K562 (cell line): ENCODE data around the gene KCNH2. TPM values are rescaled to one million over a fixed set of nuclear protein-coding genes. Genes with fewer than 3 reads are reported as not detected.

Experiments
- ARID2 ChIP-seq: fragments of 450-650 bp; IDR thresholded peaks from 2 replicates; pipeline ENCODE4 v1.6.1; 2017; ENCODE audit warnings: antibody characterized with exemption, mild to moderate bottlenecking
- ATF2 ChIP-seq: sonication (generic); formaldehyde crosslinking; IDR thresholded peaks from 2 replicates; pipeline ENCODE4 v1.8.1; 2022; ENCODE audit warnings: missing genetic modification reagents
- CBFA2T2 ChIP-seq: fragments of 450-650 bp; conservative IDR thresholded peaks from 2 replicates; pipeline ENCODE4 v1.6.1; 2017; ENCODE audit warnings: mild to moderate bottlenecking
- CEBPG ChIP-seq, 3 experiments: fragments of 200-800 bp in 1 of 3; sonication (Bioruptor generic) in 1 of 3; sonication (generic) in 1 of 3; formaldehyde crosslinking in 1 of 3; IDR thresholded peaks in 2 of 3; conservative IDR thresholded peaks in 1 of 3; 2 replicates each; pipeline versions ENCODE4 v1.6.1 to v1.8.0; 2016 to 2022; ENCODE audit warnings: missing compliant biosample characterization in 2 of 3, missing genetic modification characterization in 2 of 3, mild to moderate bottlenecking in 1 of 3, missing genetic modification reagents in 1 of 3
- CHD2 ChIP-seq: IDR thresholded peaks from 2 replicates; pipeline ENCODE4 v1.6.1; 2011; ENCODE audit warnings: low read depth, low read length
- KDM4B ChIP-seq, 2 experiments: fragments of 450-650 bp in 1 of 2; sonication (generic) in 1 of 2; IDR thresholded peaks; 2 replicates each; pipeline ENCODE4 v1.6.1; 2016 to 2017; ENCODE audit warnings: borderline replicate concordance in 2 of 2, antibody characterized with exemption in 1 of 2, low read depth in 1 of 2, mild to moderate bottlenecking in 1 of 2
- KLF6 ChIP-seq: fragments of 250-450 bp; sonication (Bioruptor Pico); IDR thresholded peaks from 2 replicates; pipeline ENCODE4 v1.4.0; 2020; ENCODE audit warnings: mild to moderate bottlenecking, moderate library complexity, borderline replicate concordance
- MIER1 ChIP-seq: fragments of 450-650 bp; IDR thresholded peaks from 2 replicates; pipeline ENCODE4 v1.6.1; 2016; ENCODE audit warnings: antibody characterized with exemption, mild to moderate bottlenecking, low read depth
- NFIC ChIP-seq: fragments of 450-650 bp; IDR thresholded peaks from 2 replicates; pipeline ENCODE4 v1.6.1; 2017; ENCODE audit warnings: mild to moderate bottlenecking, inconsistent platforms
- POLR2A ChIP-seq: fragments of 450-650 bp; conservative IDR thresholded peaks from 2 replicates; pipeline ENCODE4 v1.6.1; 2016
- PURB ChIP-seq: sonication (generic); formaldehyde crosslinking; IDR thresholded peaks from 2 replicates; pipeline ENCODE4 v1.9.0; 2021; ENCODE audit warnings: low read depth, mild to moderate bottlenecking, missing genetic modification reagents
- RFX7 ChIP-seq: fragments of 250-450 bp; sonication (Bioruptor Pico); IDR thresholded peaks from 2 replicates; pipeline ENCODE4 v1.5.1; 2021; ENCODE audit warnings: mild to moderate bottlenecking
- SLC30A9 ChIP-seq: fragments of 250-450 bp; sonication (Bioruptor Pico); IDR thresholded peaks from 2 replicates; pipeline ENCODE4 v1.8.0; 2022; ENCODE audit warnings: mild to moderate bottlenecking, moderate library complexity
- TARDBP ChIP-seq: fragments of 450-650 bp; IDR thresholded peaks from 2 replicates; pipeline ENCODE4 v1.6.1; 2016
- ZBED1 ChIP-seq: IDR thresholded peaks from 2 replicates; pipeline ENCODE4 v1.6.1; 2014
- ZBTB26 ChIP-seq: fragments of 450-650 bp; formaldehyde crosslinking; IDR thresholded peaks from 2 replicates; pipeline ENCODE4 v1.4.0; 2022; ENCODE audit warnings: missing genetic modification characterization
- ZBTB34 ChIP-seq: fragments of 250-450 bp; sonication (Bioruptor Pico); IDR thresholded peaks from 2 replicates; pipeline ENCODE4 v1.8.0; 2021; ENCODE audit warnings: mild to moderate bottlenecking, moderate library complexity
- ZNF212 ChIP-seq: fragments of 450-650 bp; formaldehyde crosslinking; IDR thresholded peaks from 2 replicates; pipeline ENCODE4 v1.4.0; 2020; ENCODE audit warnings: mild to moderate bottlenecking
- ZNF511 ChIP-seq: sonication (generic); formaldehyde crosslinking; IDR thresholded peaks from 2 replicates; pipeline ENCODE4 v1.8.0; 2022; ENCODE audit warnings: mild to moderate bottlenecking, missing genetic modification reagents
- ZNF551 ChIP-seq: fragments of 250-450 bp; sonication (Bioruptor Pico); IDR thresholded peaks from 2 replicates; pipeline ENCODE4 v1.5.0; 2021; ENCODE audit warnings: mild to moderate bottlenecking, moderate library complexity
- polyA plus RNA-seq, 8 experiments: library from polyadenylated mRNA; depleted of rRNA in 4 of 8; stranded (reverse) in 5 of 8; unstranded in 3 of 8; fragments of >200 nt; fragmentation: Nextera tagmentation in 2 of 8; fragmentation: Illumina TruSeq in 1 of 8; extraction: Ambion mirVana in 2 of 8; extraction: Trizol in 1 of 8; gene quantifications; 2 replicates each; pipeline versions ENCODE4 v1.2.1 to v1.2.3, GENCODE V29; 2011 to 2014; ENCODE audit warnings: inconsistent platforms in 1 of 8, missing spikeins in 1 of 8
- total RNA-seq, 7 experiments: library from RNA; depleted of rRNA in 6 of 7; stranded (reverse); fragments of >200 nt in 6 of 7; fragmentation: Illumina TruSeq in 2 of 7; extraction: Trizol in 2 of 7; gene quantifications; 2 replicates each; pipeline versions ENCODE4 v1.2.1 to v1.2.3, GENCODE V29; 2011 to 2021; ENCODE audit warnings: low replicate concordance in 1 of 7
- TF ChIP-seq, protein P1 (sequence below): fragments of 200-800 bp; sonication (Bioruptor generic); IDR thresholded peaks from 2 replicates; pipeline ENCODE4 v1.6.1; 2017; ENCODE audit warnings: missing genetic modification characterization, missing compliant biosample characterization

Gene KCNH2
- total and polyA plus RNA-seq, 9 of the 15 experiments (the other 6 are each of a cell fraction or from before 2014, with no cell fraction given): 18.1 to 368 (median 218) TPM

DNA sequence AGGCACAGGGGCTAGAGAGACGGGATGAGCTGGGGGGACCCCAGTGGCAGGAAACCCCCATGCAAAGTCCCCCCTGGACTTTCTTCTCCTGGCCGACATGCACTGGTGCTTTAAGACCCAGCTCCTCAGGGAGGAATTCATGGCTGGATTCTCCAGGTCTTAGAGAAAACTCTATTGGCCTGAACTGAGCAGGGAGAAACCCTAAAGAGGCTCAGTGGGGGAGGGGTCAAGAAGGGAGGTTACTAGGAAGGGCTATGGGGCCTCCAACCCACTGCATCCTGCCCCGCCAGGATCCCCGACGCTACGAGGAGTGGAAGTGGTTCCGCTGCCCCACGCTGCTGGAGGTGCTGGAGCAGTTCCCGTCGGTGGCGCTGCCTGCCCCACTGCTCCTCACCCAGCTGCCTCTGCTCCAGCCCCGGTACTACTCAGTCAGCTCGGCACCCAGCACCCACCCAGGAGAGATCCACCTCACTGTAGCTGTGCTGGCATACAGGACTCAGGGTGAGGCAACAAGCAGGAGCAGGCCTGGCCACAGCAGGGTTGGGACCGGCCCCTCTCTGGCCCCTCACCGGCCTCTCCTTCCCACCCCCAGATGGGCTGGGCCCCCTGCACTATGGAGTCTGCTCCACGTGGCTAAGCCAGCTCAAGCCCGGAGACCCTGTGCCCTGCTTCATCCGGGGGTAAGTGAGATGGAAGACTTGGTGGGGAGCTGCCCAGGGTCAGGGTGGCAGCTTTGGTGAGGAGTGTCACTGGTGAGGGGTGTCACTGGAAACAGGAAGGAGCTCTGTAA lies 32.4 kb upstream of the KCNH2 start (continued):
- TF ChIP-seq ARID2 (no peak), ZBTB26 (CRISPR knock-in tag) (no peak), ZNF212 (CRISPR knock-in tag) (no peak), CEBPG (CRISPR knock-in tag; IDR thresholded peaks at IDR 0.05) (no peak), CEBPG (tag; conservative IDR thresholded peaks at IDR 0.05 in 1 of 2, IDR thresholded peaks at IDR 0.05 in 1 of 2) (no peak), TARDBP (no peak), ZBTB34 (CRISPR knock-in tag) (no peak), MIER1 (no peak), SLC30A9 (no peak), KDM4B (IDR thresholded peaks at IDR 0.05; ENCODE audit: borderline replicate concordance in 2 of 2, low read depth in 1 of 2) (peak in 1 of 2 experiments; percentile 55; a peak in 1 of 4 replicates), ATF2 (CRISPR knock-in tag) (no peak), ZBED1 (no peak), PURB (CRISPR knock-in tag) (no peak), POLR2A (peak; percentile 73), ZNF511 (CRISPR knock-in tag) (no peak), NFIC (peak; percentile 29), RFX7 (CRISPR knock-in tag) (no peak), CBFA2T2 (no peak; the same call in 1 of the 2 replicates), CHD2 (peak; percentile 43), ZNF551 (CRISPR knock-in tag) (no peak), KLF6 (CRISPR knock-in tag) (peak; percentile 43; the same call in 1 of the 2 replicates)
- TF ChIP-seq, protein P1, sequence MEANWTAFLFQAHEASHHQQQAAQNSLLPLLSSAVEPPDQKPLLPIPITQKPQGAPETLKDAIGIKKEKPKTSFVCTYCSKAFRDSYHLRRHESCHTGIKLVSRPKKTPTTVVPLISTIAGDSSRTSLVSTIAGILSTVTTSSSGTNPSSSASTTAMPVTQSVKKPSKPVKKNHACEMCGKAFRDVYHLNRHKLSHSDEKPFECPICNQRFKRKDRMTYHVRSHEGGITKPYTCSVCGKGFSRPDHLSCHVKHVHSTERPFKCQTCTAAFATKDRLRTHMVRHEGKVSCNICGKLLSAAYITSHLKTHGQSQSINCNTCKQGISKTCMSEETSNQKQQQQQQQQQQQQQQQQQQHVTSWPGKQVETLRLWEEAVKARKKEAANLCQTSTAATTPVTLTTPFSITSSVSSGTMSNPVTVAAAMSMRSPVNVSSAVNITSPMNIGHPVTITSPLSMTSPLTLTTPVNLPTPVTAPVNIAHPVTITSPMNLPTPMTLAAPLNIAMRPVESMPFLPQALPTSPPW (CRISPR knock-in tag): peak; percentile 23; the same call in 1 of the 2 replicates
